Transverse colon (tissue), 4 donors: ENCODE results near the gene MAP1LC3B.

Source experiments
- EP300 ChIP-seq: sonication (generic); formaldehyde crosslinking; IDR thresholded peaks from one replicate; pipeline ENCODE4 v1.6.1; 2017; ENCODE audit warnings: antibody characterized with exemption, low read depth
- POLR2A ChIP-seq: fragments of 450-650 bp; IDR thresholded peaks from one replicate; pipeline ENCODE4 v1.6.1; 2016; ENCODE audit warnings: antibody characterized with exemption, mild to moderate bottlenecking, moderate library complexity
- POLR2AphosphoS5 ChIP-seq, 3 donors: sonication (generic); formaldehyde crosslinking; IDR thresholded peaks; one replicate each; pipeline ENCODE4 v1.6.1; 2016; ENCODE audit warnings: antibody characterized with exemption in 3 of 3
- TF ChIP-seq, protein P1 (sequence below), 5 experiments: fragments of 200-600 bp in 3 of 5; fragments of 450-650 bp in 2 of 5; sonication (generic) in 3 of 5; IDR thresholded peaks; 1 replicate in 2 of 5; 2 replicates in 3 of 5; pipeline ENCODE4 v1.5.1; 2016 to 2017; ENCODE audit warnings: antibody characterized with exemption in 5 of 5, inconsistent platforms in 3 of 5, mild to moderate bottlenecking in 2 of 5, moderate library complexity in 1 of 5

DNA sequence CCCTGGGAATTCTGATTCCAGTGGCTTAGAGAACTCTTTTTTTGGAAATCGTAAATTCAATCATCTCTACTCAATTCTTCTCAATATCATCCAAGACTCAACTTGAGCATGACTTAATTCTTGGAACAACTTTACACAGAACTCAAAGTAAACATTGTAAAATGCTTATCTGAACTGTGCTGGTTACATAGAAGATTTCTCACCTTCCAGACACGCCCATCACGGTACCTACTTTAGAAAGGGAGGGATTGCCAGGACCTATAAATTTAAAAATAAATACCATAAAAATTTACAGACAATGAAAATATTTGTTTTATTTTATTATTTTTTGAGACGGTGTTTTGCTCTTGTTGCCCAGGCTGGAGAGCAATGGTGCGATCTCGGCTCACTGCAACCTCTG, 26.5 kb downstream of the MAP1LC3B start:
- no peak for TF ChIP-seq POLR2AphosphoS5 (IDR thresholded peaks at IDR 0.05)
- TF ChIP-seq, protein P1, sequence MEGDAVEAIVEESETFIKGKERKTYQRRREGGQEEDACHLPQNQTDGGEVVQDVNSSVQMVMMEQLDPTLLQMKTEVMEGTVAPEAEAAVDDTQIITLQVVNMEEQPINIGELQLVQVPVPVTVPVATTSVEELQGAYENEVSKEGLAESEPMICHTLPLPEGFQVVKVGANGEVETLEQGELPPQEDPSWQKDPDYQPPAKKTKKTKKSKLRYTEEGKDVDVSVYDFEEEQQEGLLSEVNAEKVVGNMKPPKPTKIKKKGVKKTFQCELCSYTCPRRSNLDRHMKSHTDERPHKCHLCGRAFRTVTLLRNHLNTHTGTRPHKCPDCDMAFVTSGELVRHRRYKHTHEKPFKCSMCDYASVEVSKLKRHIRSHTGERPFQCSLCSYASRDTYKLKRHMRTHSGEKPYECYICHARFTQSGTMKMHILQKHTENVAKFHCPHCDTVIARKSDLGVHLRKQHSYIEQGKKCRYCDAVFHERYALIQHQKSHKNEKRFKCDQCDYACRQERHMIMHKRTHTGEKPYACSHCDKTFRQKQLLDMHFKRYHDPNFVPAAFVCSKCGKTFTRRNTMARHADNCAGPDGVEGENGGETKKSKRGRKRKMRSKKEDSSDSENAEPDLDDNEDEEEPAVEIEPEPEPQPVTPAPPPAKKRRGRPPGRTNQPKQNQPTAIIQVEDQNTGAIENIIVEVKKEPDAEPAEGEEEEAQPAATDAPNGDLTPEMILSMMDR (IDR thresholded peaks at IDR 0.05), result no peak
- no peak for TF ChIP-seq EP300
- TF ChIP-seq POLR2A, result no peak
